Retinal pigment epithelial cell (primary cell): ENCODE results near the gene ASPA.
"Not testable (repeated sequence)": the region's sequence is repeated elsewhere in the genome, so short reads cannot be mapped to it uniquely, and the experiment has no call there.

Source experiments
- DNase-seq: peaks from one replicate; pipeline ENCODE4 v3.0.0-alpha.2; 2010; ENCODE audit warnings: low read depth
- H3K4me3 ChIP-seq: 2 replicates; pipeline ENCODE4 v1.5.1; 2011; ENCODE audit warnings: mild to moderate bottlenecking, low read length, control low read depth, moderate library complexity
- CTCF ChIP-seq: conservative IDR thresholded peaks from 2 replicates; pipeline ENCODE4 v1.5.1; 2011; ENCODE audit warnings: low read depth, low read length, control low read depth, inconsistent platforms

Gene ASPA

DNA sequence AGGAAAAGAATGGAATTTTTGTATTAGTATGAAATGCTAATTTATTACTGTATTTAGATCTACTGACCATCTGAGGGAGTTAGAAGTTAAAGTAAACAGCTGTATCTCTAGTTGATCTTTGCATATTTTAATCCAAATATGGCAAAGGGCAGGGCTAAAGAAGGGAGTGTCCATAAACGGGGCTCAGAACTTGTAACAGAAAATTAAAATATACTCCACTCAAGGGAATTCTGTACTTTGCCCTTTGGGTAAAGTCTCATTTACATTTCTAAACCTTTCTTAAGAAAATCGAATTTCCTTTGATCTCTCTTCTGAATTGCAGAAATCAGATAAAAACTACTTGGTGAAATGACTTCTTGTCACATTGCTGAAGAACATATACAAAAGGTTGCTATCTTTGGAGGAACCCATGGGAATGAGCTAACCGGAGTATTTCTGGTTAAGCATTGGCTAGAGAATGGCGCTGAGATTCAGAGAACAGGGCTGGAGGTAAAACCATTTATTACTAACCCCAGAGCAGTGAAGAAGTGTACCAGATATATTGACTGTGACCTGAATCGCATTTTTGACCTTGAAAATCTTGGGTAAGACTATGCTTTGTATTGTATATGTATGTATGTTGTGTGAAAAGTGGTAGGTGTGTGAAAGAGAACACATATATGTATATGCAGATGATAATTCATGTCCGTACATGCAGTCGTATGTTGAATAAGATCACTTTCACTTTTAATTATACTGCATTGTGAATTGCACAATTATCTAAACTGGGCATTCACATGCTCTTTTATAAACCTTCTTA lies at the start of gene ASPA:
TSS of gene ASPA (plus strand) at position 186 of the 799 bp plus-strand sequence. CDS start at position 349, 163 bp downstream.
- no peak within 1 kb of the TSS for H3K4me3 ChIP-seq
- no peak for DNase-seq
- TF ChIP-seq CTCF = no peak

- not testable (repeated sequence) for DNase-seq, H3K4me3 ChIP-seq
These were observed 42.6 kb upstream of the ASPA start for GRCh38 chr17:3433215-3433614.

DNA sequence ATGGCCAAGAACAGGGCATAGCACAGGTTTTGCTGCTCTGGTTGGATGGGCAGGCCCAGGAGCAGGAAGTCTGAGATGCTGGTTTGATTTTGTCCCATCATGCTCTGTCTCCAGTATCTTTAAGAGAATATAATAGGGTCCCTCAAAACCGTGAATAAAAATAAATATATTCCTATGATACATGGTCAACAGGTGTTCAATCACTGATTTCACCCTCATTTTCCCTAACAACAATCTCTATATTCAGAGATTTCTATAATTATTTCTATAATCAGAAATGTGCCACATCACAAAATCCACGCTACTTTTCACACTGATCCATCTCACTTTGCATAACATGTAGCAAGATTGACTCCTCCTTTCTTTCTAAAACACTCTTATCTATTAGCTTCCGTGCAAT lies 42.1 kb upstream of the ASPA start, which contains the start of gene OR1E2:
TSS of gene OR1E2 (minus strand) at position 101 of the 400 bp plus-strand sequence. CDS start at position 101, 0 bp downstream.
- TF ChIP-seq CTCF = no peak
- DNase-seq = no peak

DNA sequence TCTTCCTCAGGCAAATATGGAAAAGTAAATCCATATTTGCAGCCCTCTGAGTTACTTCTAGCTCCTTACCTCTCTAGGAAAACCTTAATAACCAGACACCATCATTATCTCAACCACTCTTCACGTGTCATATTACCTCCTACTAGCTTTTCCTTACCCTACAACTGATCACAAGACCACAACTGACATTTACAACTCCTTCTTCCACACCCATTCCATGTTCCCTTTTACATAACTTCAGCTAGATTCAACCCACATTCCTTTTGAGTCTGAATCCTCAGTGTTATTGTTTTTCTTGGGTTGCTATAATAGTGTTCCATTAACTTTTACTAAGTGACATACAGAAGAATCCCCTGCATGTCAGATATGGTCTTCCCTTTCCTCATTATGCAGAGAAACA lies 37.4 kb upstream of the ASPA start:
- TF ChIP-seq CTCF = no peak
- no peak for DNase-seq
- H3K4me3 ChIP-seq = no peak overlapping the region

More for the DNA sequence above, 42.1 kb upstream of the ASPA start, which contains the start of gene OR1E2:
- H3K4me3 ChIP-seq = no peak within 1 kb of the TSS

- no peak for DNase-seq
- no peak for TF ChIP-seq CTCF
- H3K4me3 ChIP-seq = no peak overlapping the region
These were observed 35.3 kb upstream of the ASPA start for GRCh38 chr17:3440451-3440850.

- TF ChIP-seq CTCF = no peak
- DNase-seq = no peak
- H3K4me3 ChIP-seq = no peak overlapping the region
These were observed 28.2 kb upstream of the ASPA start for GRCh38 chr17:3447625-3448024.

- TF ChIP-seq CTCF = no peak
- no peak for DNase-seq
- H3K4me3 ChIP-seq = no peak overlapping the region
These were observed 27.6 kb upstream of the ASPA start for GRCh38 chr17:3448059-3448665.

DNA sequence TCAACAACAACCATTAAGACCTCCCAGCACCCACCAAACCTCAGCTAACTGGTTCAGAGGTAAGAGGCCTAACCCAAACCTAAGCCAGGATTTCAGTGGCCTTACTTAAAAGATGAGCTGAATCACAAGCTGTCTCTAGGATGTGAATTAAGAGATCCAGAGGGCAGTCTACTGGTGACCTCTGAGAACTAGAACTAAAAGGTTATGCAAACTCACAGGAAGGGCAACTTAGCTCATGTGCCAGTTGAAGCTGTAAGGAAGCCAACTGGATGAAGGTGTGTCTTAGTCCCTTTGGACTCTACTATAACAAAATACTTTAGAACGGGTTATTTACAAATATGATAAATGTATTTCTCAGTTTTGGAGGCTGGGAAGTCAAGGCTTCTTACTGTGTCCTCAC lies 9.4 kb upstream of the ASPA start:
- not testable (repeated sequence) for H3K4me3 ChIP-seq, DNase-seq
